Endodermal cell (in vitro differentiated cells): ENCODE measurements around the gene RNF150. TPM values are rescaled to one million over a fixed set of nuclear protein-coding genes. Genes with fewer than 3 reads are reported as not detected.

ENCODE experiments used
- DNase-seq: peaks from one replicate; pipeline ENCODE4 v3.0.0-alpha.2; 2017
- H3K27ac ChIP-seq: 2 replicates; pipeline ENCODE4 v1.5.1; 2013; ENCODE audit warnings: mild to moderate bottlenecking, low read depth, low read length, moderate library complexity
- H3K27me3 ChIP-seq: 2 replicates; pipeline ENCODE4 v1.6.1; 2013; ENCODE audit warnings: mild to moderate bottlenecking, low read length, moderate library complexity; ENCODE audit not compliant: insufficient read depth, control insufficient read depth, poor library complexity, severe bottlenecking
- H3K36me3 ChIP-seq: 2 replicates; pipeline ENCODE4 v1.7.0; 2013; ENCODE audit warnings: mild to moderate bottlenecking, low read length, moderate library complexity; ENCODE audit not compliant: control insufficient read depth, insufficient read depth
- H3K4me1 ChIP-seq: one replicate; pipeline ENCODE4 v1.7.0; 2013; ENCODE audit warnings: low read length; ENCODE audit not compliant: control insufficient read depth, insufficient read depth
- H3K4me3 ChIP-seq: 2 replicates; pipeline ENCODE4 v1.5.1; 2013; ENCODE audit warnings: mild to moderate bottlenecking, low read length, moderate library complexity
- H3K9ac ChIP-seq: 2 replicates; pipeline ENCODE4 v1.6.1; 2013; ENCODE audit warnings: mild to moderate bottlenecking, low read length, moderate library complexity; ENCODE audit not compliant: poor library complexity, severe bottlenecking; ENCODE audit errors: extremely low read depth
- H3K9me3 ChIP-seq: 2 replicates; pipeline ENCODE4 v1.6.1; 2013; ENCODE audit warnings: mild to moderate bottlenecking, low read length, moderate library complexity; ENCODE audit not compliant: control insufficient read depth
- H3K27ac Mint-ChIP-seq: 2 replicates; pipeline ENCODE4 v1.8.0; 2020; ENCODE audit warnings: mixed read lengths
- H3K27me3 Mint-ChIP-seq: 2 replicates; pipeline ENCODE4 v1.8.0; 2021; ENCODE audit warnings: mild to moderate bottlenecking, mixed read lengths; ENCODE audit not compliant: insufficient read depth
- H3K36me3 Mint-ChIP-seq: 2 replicates; pipeline ENCODE4 v1.8.0; 2020; ENCODE audit warnings: low read depth, mixed read lengths
- H3K4me1 Mint-ChIP-seq: 2 replicates; pipeline ENCODE4 v1.8.0; 2020; ENCODE audit warnings: mixed read lengths
- H3K4me3 Mint-ChIP-seq: 2 replicates; pipeline ENCODE4 v1.8.0; 2020; ENCODE audit warnings: mild to moderate bottlenecking, moderate library complexity, mixed read lengths
- H3K9me3 Mint-ChIP-seq: 2 replicates; pipeline ENCODE4 v1.8.0; 2020; ENCODE audit warnings: mild to moderate bottlenecking, mixed read lengths
- CTCF ChIP-seq: fragments of 200-600 bp; sonication (generic); conservative IDR thresholded peaks from 2 replicates; pipeline ENCODE4 v1.5.0; 2021; ENCODE audit warnings: antibody characterized with exemption, mild to moderate bottlenecking
- WGBS, 2 experiments: methylation state at CpG; one replicate each; pipeline versions ENCODE4 v1.1.5 to v1.1.7; 2013; ENCODE audit warnings: missing lambda C conversion rate in 2 of 2, mixed read lengths in 1 of 2; ENCODE audit not compliant: insufficient coverage in 1 of 2, insufficient read length in 1 of 2; 5-methylcytosine and 5-hydroxymethylcytosine counted together
- total RNA-seq, 2 donors: library from RNA; stranded (reverse); fragmentation: NEBNext Ultra II Directional in 1 of 2; extraction: Animal tissue kit (Norgen Biotek cat#: 25700) in 1 of 2; gene quantifications; 2 replicates in 1 of 2; 3 replicates in 1 of 2; pipeline ENCODE4 v1.2.1, GENCODE V29; 2021

The RNF150 gene
- total RNA-seq, 2 donors from 2014 or later = 8.2 to 10.4 TPM

GRCh38 chr4:140841186-140841585, 292.1 kb downstream of the RNF150 start:
- Mint-ChIP-seq H3K27me3 (no peaks in the 10 kb centered on the region), H3K27ac (no peak overlapping the region), H3K36me3 (no peaks in the 10 kb centered on the region), H3K9me3 (no peaks in the 10 kb centered on the region), H3K4me3 (no peak overlapping the region), H3K4me1 (peaks cover 6% of the 10 kb centered on the region)
- DNase-seq = no peak
- 91 to 100% methylated on average over 1 to 2 of the region's 2 CpGs for WGBS, 2 experiments
- Histone ChIP-seq H3K27ac (no peak overlapping the region), H3K9ac (no peak overlapping the region), H3K9me3 (no peaks in the 10 kb centered on the region), H3K36me3 (no peaks in the 10 kb centered on the region), H3K4me3 (no peak overlapping the region), H3K27me3 (no peaks in the 10 kb centered on the region), H3K4me1 (no peaks in the 10 kb centered on the region)
- TF ChIP-seq CTCF = no peak

GRCh38 chr4:140839888-140840790, 293.1 kb downstream of the RNF150 start:
- TF ChIP-seq CTCF = no peak
- Mint-ChIP-seq H3K27ac (no peak overlapping the region), H3K27me3 (no peaks in the 10 kb centered on the region), H3K4me1 (peaks cover 6% of the 10 kb centered on the region), H3K9me3 (no peaks in the 10 kb centered on the region), H3K4me3 (no peak overlapping the region), H3K36me3 (no peaks in the 10 kb centered on the region)
- 77 to 85% methylated on average over 3 to 4 of the region's 4 CpGs for WGBS, 2 experiments
- DNase-seq = no peak
- no peaks in the 10 kb centered on the region for H3K9me3 ChIP-seq
- H3K9ac ChIP-seq = no peak overlapping the region
- no peaks in the 10 kb centered on the region for H3K36me3 ChIP-seq
- no peak overlapping the region for H3K27ac ChIP-seq
- no peaks in the 10 kb centered on the region for H3K4me1 ChIP-seq
- H3K4me3 ChIP-seq = no peak overlapping the region
- H3K27me3 ChIP-seq = no peaks in the 10 kb centered on the region

GRCh38 chr4:140839406-140839805, 293.9 kb downstream of the RNF150 start:
- Mint-ChIP-seq H3K27ac (no peak overlapping the region), H3K36me3 (no peaks in the 10 kb centered on the region), H3K4me3 (no peak overlapping the region), H3K4me1 (peaks cover 6% of the 10 kb centered on the region), H3K27me3 (no peaks in the 10 kb centered on the region), H3K9me3 (no peaks in the 10 kb centered on the region)
- H3K36me3 ChIP-seq = no peaks in the 10 kb centered on the region
- no peaks in the 10 kb centered on the region for H3K9me3 ChIP-seq
- WGBS, 2 experiments = 96% methylated on average over 4 of the region's 4 CpGs
- no peak overlapping the region for H3K4me3 ChIP-seq
- no peak for TF ChIP-seq CTCF
- no peak for DNase-seq
- H3K9ac ChIP-seq = no peak overlapping the region
- H3K4me1 ChIP-seq = no peaks in the 10 kb centered on the region
- no peaks in the 10 kb centered on the region for H3K27me3 ChIP-seq
- no peak overlapping the region for H3K27ac ChIP-seq
